Calu3 (cell line): ENCODE results near the gene MKRN1. TPM values are rescaled to one million over a fixed set of nuclear protein-coding genes. Genes with fewer than 3 reads are reported as not detected.

Source experiments
- BruUV-seq: library from RNA; stranded (reverse); fragments of 400-500 nt; replicated peaks from 2 replicates; lab custom pipeline; 2021; lab: Mats Ljungman, UMichigan
- CTCF ChIA-PET: fragments of 300-600 bp; sonication (Branson Sonifier 250); formaldehyde crosslinking; loops from one replicate; lab custom pipeline; 2022; ENCODE audit warnings: antibody characterized with exemption; lab: Charles Lee
- DNase-seq: peaks from one replicate; pipeline ENCODE4 v3.0.0; 2022
- H3K27ac Mint-ChIP-seq: one replicate; pipeline ENCODE4 v1.8.0; 2022; ENCODE audit warnings: mixed read lengths; ENCODE audit not compliant: unreplicated experiment
- H3K27me3 Mint-ChIP-seq: one replicate; pipeline ENCODE4 v1.8.0; 2022; ENCODE audit warnings: mixed read lengths; ENCODE audit not compliant: unreplicated experiment
- H3K36me3 Mint-ChIP-seq: one replicate; pipeline ENCODE4 v1.8.0; 2022; ENCODE audit warnings: mild to moderate bottlenecking, moderate library complexity, mixed read lengths; ENCODE audit not compliant: insufficient read depth, unreplicated experiment
- H3K4me1 Mint-ChIP-seq: one replicate; pipeline ENCODE4 v1.8.0; 2022; ENCODE audit warnings: mild to moderate bottlenecking, low read depth, mixed read lengths; ENCODE audit not compliant: unreplicated experiment
- H3K4me3 Mint-ChIP-seq: one replicate; pipeline ENCODE4 v1.8.0; 2022; ENCODE audit warnings: mild to moderate bottlenecking, low read depth, moderate library complexity, mixed read lengths; ENCODE audit not compliant: unreplicated experiment
- H3K9me3 Mint-ChIP-seq: one replicate; pipeline ENCODE4 v1.8.0; 2022; ENCODE audit warnings: low read depth, mixed read lengths; ENCODE audit not compliant: unreplicated experiment
- CTCF ChIP-seq: fragments of 200-600 bp; IDR thresholded peaks from one replicate; pipeline ENCODE4 v1.8.0; 2022; ENCODE audit warnings: antibody characterized with exemption; ENCODE audit not compliant: unreplicated experiment
- intact Hi-C: fragments of 100-400 bp; cut with micrococcal nuclease; formaldehyde crosslinking; loops from one replicate; pipeline ENCODE4 v1.10.0; 2022; ENCODE audit not compliant: unreplicated experiment
- total RNA-seq: library from RNA; stranded (reverse); gene quantifications from 2 replicates; pipeline ENCODE4 v1.2.3, GENCODE V29; 2022

Gene MKRN1
- total RNA-seq, 1 experiment from 2014 or later, result 85.3 TPM

GRCh38 chr7:140521421-140521820 is 42.1 kb upstream of the MKRN1 start:
- Mint-ChIP-seq H3K4me3 (no peak overlapping the region), H3K4me1 (peaks cover under 1% of the 10 kb centered on the region), H3K9me3 (no peaks in the 10 kb centered on the region), H3K27ac (no peak overlapping the region), H3K27me3 (peaks cover 3% of the 10 kb centered on the region), H3K36me3 (no peaks in the 10 kb centered on the region)
- BruUV-seq, result no TSS peak
- CTCF ChIA-PET, result interaction anchor here (0.6 to 1.1 kb wide), 2 partner anchors 11 to 132 kb away, joined by 3 to 4 read pairs; no protein-coding TSS in a partner anchor
- intact Hi-C loops, result loop anchor here (5.0 kb wide), 1 partner anchor 481 kb away; no protein-coding TSS in a partner anchor
- TF ChIP-seq CTCF, result no peak
- DNase-seq, result no peak

- no peak for DNase-seq
- Mint-ChIP-seq H3K4me1 (no peaks in the 10 kb centered on the region), H3K27me3 (no peaks in the 10 kb centered on the region), H3K27ac (no peak overlapping the region), H3K4me3 (no peak overlapping the region), H3K36me3 (no peaks in the 10 kb centered on the region), H3K9me3 (no peaks in the 10 kb centered on the region)
- CTCF ChIA-PET, result interaction anchor here (0.6 kb wide), 1 partner anchor 53 kb away, joined by 4 read pairs; no protein-coding TSS in a partner anchor
- intact Hi-C loops, result no loop called here
- no TSS peak for BruUV-seq
- TF ChIP-seq CTCF, result no peak
Observed at GRCh38 chr7:140519007-140519399, 39.7 kb upstream of the MKRN1 start.

GRCh38 chr7:140518370-140519006 is 39.2 kb upstream of the MKRN1 start:
- Mint-ChIP-seq H3K27me3 (no peaks in the 10 kb centered on the region), H3K36me3 (no peaks in the 10 kb centered on the region), H3K9me3 (no peaks in the 10 kb centered on the region), H3K27ac (no peak overlapping the region), H3K4me3 (no peak overlapping the region), H3K4me1 (no peaks in the 10 kb centered on the region)
- CTCF ChIA-PET, result interaction anchor here (0.6 to 1.9 kb wide), 5 partner anchors 8 to 135 kb away, joined by 3 to 28 read pairs (median 4); no protein-coding TSS in a partner anchor
- BruUV-seq, result no TSS peak
- TF ChIP-seq CTCF, result no peak
- DNase-seq, result no peak
- intact Hi-C loops, result loop anchor here (1.0 kb wide), 1 partner anchor 135 kb away; no protein-coding TSS in a partner anchor

- H3K36me3 Mint-ChIP-seq, result no peaks in the 10 kb centered on the region
- no peaks in the 10 kb centered on the region for H3K9me3 Mint-ChIP-seq
- H3K4me3 Mint-ChIP-seq, result no peak overlapping the region
- no peak overlapping the region for H3K27ac Mint-ChIP-seq
- H3K4me1 Mint-ChIP-seq, result no peaks in the 10 kb centered on the region
- DNase-seq, result peak; percentile 90
- no peaks in the 10 kb centered on the region for H3K27me3 Mint-ChIP-seq
- intact Hi-C loops, result loop anchor here (1.0 kb wide), 1 partner anchor 136 kb away; no protein-coding TSS in a partner anchor
- no TSS peak for BruUV-seq
- CTCF ChIA-PET, result interaction anchor here (0.7 to 1.9 kb wide), 5 partner anchors 9 to 1131 kb away, joined by 3 to 28 read pairs (median 3); no protein-coding TSS in a partner anchor
- TF ChIP-seq CTCF, result peak; percentile 85
Observed at GRCh38 chr7:140517546-140518369, 38.5 kb upstream of the MKRN1 start.
